HL-60 (cell line): ENCODE measurements around the gene WDR49.

Experiments
- CTCF ChIP-seq: IDR thresholded peaks from one replicate; pipeline ENCODE4 v1.5.1; 2011; ENCODE audit warnings: low read length, control low read depth, inconsistent platforms; ENCODE audit not compliant: insufficient read depth
- GABPA ChIP-seq: IDR thresholded peaks from 2 replicates; pipeline ENCODE4 v1.6.1; 2012; ENCODE audit warnings: low read depth
- POLR2AphosphoS5 ChIP-seq: IDR thresholded peaks from 2 replicates; pipeline ENCODE4 v1.6.1; 2012; ENCODE audit warnings: low read depth
- REST ChIP-seq: IDR thresholded peaks from 2 replicates; pipeline ENCODE4 v1.6.1; 2012; ENCODE audit warnings: low read depth; ENCODE audit not compliant: insufficient replicate concordance
- SPI1 ChIP-seq: IDR thresholded peaks from 2 replicates; pipeline ENCODE4 v1.6.1; 2012; ENCODE audit warnings: low read depth, mild to moderate bottlenecking, borderline replicate concordance

- TF ChIP-seq CTCF (no peak), POLR2AphosphoS5 (no peak), REST (no peak), GABPA (no peak), SPI1 (no peak)
Observed at GRCh38 chr3:167656821-167657220, 3.1 kb upstream of the WDR49 start.
